ENCODE data around the gene HYLS1.

Gene HYLS1

GRCh38 chr11:125892071-125892470 lies 4.6 kb downstream of the HYLS1 start:
- Histone ChIP-seq H3K27ac (ENCODE audit: low read length) (no peak overlapping the region), H2AFZ (ENCODE audit: low read depth, low read length) (no peak overlapping the region), H3K9me3 (ENCODE audit: insufficient read depth, low read length, severe bottlenecking) (no peaks in the 10 kb centered on the region), H4K20me1 (ENCODE audit: insufficient read depth, low read length) (peaks cover 11% of the 10 kb centered on the region; the same call in 1 of the 2 replicates), H3K27me3 (ENCODE audit: insufficient read depth, low read length, poor library complexity) (no peaks in the 10 kb centered on the region), H3K4me1 (ENCODE audit: insufficient read depth, low read length) (peaks cover 33% of the 10 kb centered on the region), H3K4me3 (ENCODE audit: low read depth in 1 of 2, low read length in 2 of 2) (no peak overlapping the region), H3K9ac (ENCODE audit: low read depth, low read length) (no peak overlapping the region), H3K79me2 (ENCODE audit: insufficient read depth, low read length) (peaks cover 41% of the 10 kb centered on the region), H3K36me3 (ENCODE audit: insufficient read depth, low read length) (peaks cover 43% of the 10 kb centered on the region), H3K4me2 (ENCODE audit: insufficient read depth, low read length) (no peak overlapping the region)
- ATAC-seq (ENCODE audit: insufficient read depth, low read depth) (no peak), DNase-seq (no peak)
- TF ChIP-seq CTCF (IDR thresholded peaks at IDR 0.05; ENCODE audit: borderline replicate concordance, extremely low read depth, low read length, poor library complexity, severe bottlenecking) (no peak), EZH2 (IDR thresholded peaks at IDR 0.05; ENCODE audit: borderline replicate concordance, low read depth, low read length, severe bottlenecking) (no peak)

- DNase-seq = no peak
Observed at GRCh38 chr11:125892994-125893393, 5.5 kb downstream of the HYLS1 start.

GRCh38 chr11:125901872-125902271 lies 14.4 kb downstream of the HYLS1 start:
- H3K4me1 ChIP-seq (ENCODE audit: insufficient read depth, low read length) = peaks cover 20% of the 10 kb centered on the region
- ATAC-seq (ENCODE audit: insufficient read depth, low read depth) (no peak), DNase-seq (no peak)
- peaks cover 48% of the 10 kb centered on the region for H3K79me2 ChIP-seq (ENCODE audit: insufficient read depth, low read length)
- H3K4me3 ChIP-seq (ENCODE audit: low read depth in 1 of 2, low read length in 2 of 2) = peak overlapping the region; percentile 87 to 96; a peak in 3 of 4 replicates
- H3K4me2 ChIP-seq (ENCODE audit: insufficient read depth, low read length) = peak overlapping the region; percentile 73
- no peaks in the 10 kb centered on the region for H4K20me1 ChIP-seq (ENCODE audit: insufficient read depth, low read length)
- H3K9ac ChIP-seq (ENCODE audit: low read depth, low read length) = peak overlapping the region; percentile 7
- TF ChIP-seq CTCF (IDR thresholded peaks at IDR 0.05; ENCODE audit: borderline replicate concordance, extremely low read depth, low read length, poor library complexity, severe bottlenecking) = no peak
- no peak for TF ChIP-seq EZH2 (IDR thresholded peaks at IDR 0.05; ENCODE audit: borderline replicate concordance, low read depth, low read length, severe bottlenecking)
- no peaks in the 10 kb centered on the region for H3K9me3 ChIP-seq (ENCODE audit: insufficient read depth, low read length, severe bottlenecking)
- H3K36me3 ChIP-seq (ENCODE audit: insufficient read depth, low read length) = peaks cover 13% of the 10 kb centered on the region
- no peak overlapping the region for H3K27ac ChIP-seq (ENCODE audit: low read length)
- H3K27me3 ChIP-seq (ENCODE audit: insufficient read depth, low read length, poor library complexity) = no peaks in the 10 kb centered on the region
- no peak overlapping the region for H2AFZ ChIP-seq (ENCODE audit: low read depth, low read length)

More at GRCh38 chr11:125892994-125893393, 5.5 kb downstream of the HYLS1 start:
- Histone ChIP-seq H3K4me3 (ENCODE audit: low read depth in 1 of 2, low read length in 2 of 2) (no peak overlapping the region), H3K79me2 (ENCODE audit: insufficient read depth, low read length) (peaks cover 48% of the 10 kb centered on the region), H3K36me3 (ENCODE audit: insufficient read depth, low read length) (peaks cover 43% of the 10 kb centered on the region), H3K27ac (ENCODE audit: low read length) (no peak overlapping the region), H3K27me3 (ENCODE audit: insufficient read depth, low read length, poor library complexity) (no peaks in the 10 kb centered on the region), H3K4me2 (ENCODE audit: insufficient read depth, low read length) (no peak overlapping the region), H4K20me1 (ENCODE audit: insufficient read depth, low read length) (peaks cover 11% of the 10 kb centered on the region; the same call in 1 of the 2 replicates), H3K9me3 (ENCODE audit: insufficient read depth, low read length, severe bottlenecking) (no peaks in the 10 kb centered on the region), H2AFZ (ENCODE audit: low read depth, low read length) (no peak overlapping the region), H3K4me1 (ENCODE audit: insufficient read depth, low read length) (peaks cover 25% of the 10 kb centered on the region), H3K9ac (ENCODE audit: low read depth, low read length) (no peak overlapping the region)
- no peak for ATAC-seq (ENCODE audit: insufficient read depth, low read depth)
- TF ChIP-seq EZH2 (IDR thresholded peaks at IDR 0.05; ENCODE audit: borderline replicate concordance, low read depth, low read length, severe bottlenecking) (no peak), CTCF (IDR thresholded peaks at IDR 0.05; ENCODE audit: borderline replicate concordance, extremely low read depth, low read length, poor library complexity, severe bottlenecking) (no peak)
